Measurements from ENCODE around the gene VTCN1.
"Not testable (repeated sequence)": the region's sequence is repeated elsewhere in the genome, so short reads cannot be mapped to it uniquely, and the experiment has no call there.

The VTCN1 gene

GRCh38 chr1:117114877-117115276 lies 95.8 kb downstream of the VTCN1 start:
- Histone ChIP-seq H3K4me3 (ENCODE audit: extremely low read depth, insufficient read depth, low read length, poor library complexity, severe bottlenecking) (no peak overlapping the region), H3K9me3 (ENCODE audit: control insufficient read depth, low read length) (no peaks in the 10 kb centered on the region), H3K27ac (ENCODE audit: low read depth, low read length, severe bottlenecking) (no peak overlapping the region), H3K4me1 (ENCODE audit: control insufficient read depth, insufficient read depth, low read length, poor library complexity, severe bottlenecking) (no peaks in the 10 kb centered on the region), H3K36me3 (ENCODE audit: control insufficient read depth, insufficient read depth, low read length) (peaks cover 24% of the 10 kb centered on the region)
- WGBS, 2 experiments (ENCODE audit: insufficient coverage in 2 of 2), result no CpG with 5 or more reads among the region's 2 CpGs

- peaks cover 30% of the 10 kb centered on the region for H3K36me3 ChIP-seq (ENCODE audit: control insufficient read depth, insufficient read depth, low read length)
- WGBS, 2 experiments (ENCODE audit: insufficient coverage in 2 of 2), result 95 to 96% methylated on average over 11 of the region's 11 CpGs
- H3K27ac ChIP-seq (ENCODE audit: low read depth, low read length, severe bottlenecking), result no peak overlapping the region
- H3K4me3 ChIP-seq (ENCODE audit: extremely low read depth, insufficient read depth, low read length, poor library complexity, severe bottlenecking), result no peak overlapping the region
- H3K4me1 ChIP-seq (ENCODE audit: control insufficient read depth, insufficient read depth, low read length, poor library complexity, severe bottlenecking), result no peaks in the 10 kb centered on the region
- H3K9me3 ChIP-seq (ENCODE audit: control insufficient read depth, low read length), result no peaks in the 10 kb centered on the region
Observed at GRCh38 chr1:117113199-117113598, 97.5 kb downstream of the VTCN1 start.

GRCh38 chr1:117112047-117112717 lies 98.5 kb downstream of the VTCN1 start:
- no peaks in the 10 kb centered on the region for H3K9me3 ChIP-seq (ENCODE audit: control insufficient read depth, low read length)
- peaks cover 28% of the 10 kb centered on the region for H3K36me3 ChIP-seq (ENCODE audit: control insufficient read depth, insufficient read depth, low read length)

GRCh38 chr1:117110774-117111173 lies 100.0 kb downstream of the VTCN1 start:
- Histone ChIP-seq H3K27ac (ENCODE audit: low read depth, low read length, severe bottlenecking) (no peak overlapping the region), H3K4me3 (ENCODE audit: extremely low read depth, insufficient read depth, low read length, poor library complexity, severe bottlenecking) (no peak overlapping the region), H3K4me1 (ENCODE audit: control insufficient read depth, insufficient read depth, low read length, poor library complexity, severe bottlenecking) (no peaks in the 10 kb centered on the region), H3K9me3 (ENCODE audit: control insufficient read depth, low read length) (no peaks in the 10 kb centered on the region), H3K36me3 (ENCODE audit: control insufficient read depth, insufficient read depth, low read length) (peaks cover 38% of the 10 kb centered on the region)
- WGBS, 2 experiments (ENCODE audit: insufficient coverage in 2 of 2), result 100% methylated on average over 1 of the region's 2 CpGs

More at GRCh38 chr1:117112047-117112717, 98.5 kb downstream of the VTCN1 start:
- Histone ChIP-seq H3K4me1 (ENCODE audit: control insufficient read depth, insufficient read depth, low read length, poor library complexity, severe bottlenecking) (no peaks in the 10 kb centered on the region), H3K27ac (ENCODE audit: low read depth, low read length, severe bottlenecking) (no peak overlapping the region), H3K4me3 (ENCODE audit: extremely low read depth, insufficient read depth, low read length, poor library complexity, severe bottlenecking) (no peak overlapping the region)
- 91 to 92% methylated on average over 5 to 6 of the region's 7 CpGs for WGBS, 2 experiments (ENCODE audit: insufficient coverage in 2 of 2)

- WGBS, 2 experiments (ENCODE audit: insufficient coverage in 2 of 2), result no CpG with 5 or more reads among the region's 2 CpGs
- no peaks in the 10 kb centered on the region for H3K9me3 ChIP-seq (ENCODE audit: control insufficient read depth, low read length)
- no peaks in the 10 kb centered on the region for H3K4me1 ChIP-seq (ENCODE audit: control insufficient read depth, insufficient read depth, low read length, poor library complexity, severe bottlenecking)
- peaks cover 42% of the 10 kb centered on the region for H3K36me3 ChIP-seq (ENCODE audit: control insufficient read depth, insufficient read depth, low read length)
- no peak overlapping the region for H3K4me3 ChIP-seq (ENCODE audit: extremely low read depth, insufficient read depth, low read length, poor library complexity, severe bottlenecking)
- no peak overlapping the region for H3K27ac ChIP-seq (ENCODE audit: low read depth, low read length, severe bottlenecking)
Observed at GRCh38 chr1:117107364-117107763, 103.4 kb downstream of the VTCN1 start.

GRCh38 chr1:117106478-117106877 lies 104.2 kb downstream of the VTCN1 start:
- H3K36me3 ChIP-seq (ENCODE audit: control insufficient read depth, insufficient read depth, low read length), result peaks cover 49% of the 10 kb centered on the region
- H3K4me1 ChIP-seq (ENCODE audit: control insufficient read depth, insufficient read depth, low read length, poor library complexity, severe bottlenecking), result no peaks in the 10 kb centered on the region
- H3K4me3 ChIP-seq (ENCODE audit: extremely low read depth, insufficient read depth, low read length, poor library complexity, severe bottlenecking), result no peak overlapping the region
- no peak overlapping the region for H3K27ac ChIP-seq (ENCODE audit: low read depth, low read length, severe bottlenecking)
- no peaks in the 10 kb centered on the region for H3K9me3 ChIP-seq (ENCODE audit: control insufficient read depth, low read length)
- WGBS, 2 experiments (ENCODE audit: insufficient coverage in 2 of 2), result 78 to 100% methylated on average over 2 of the region's 2 CpGs

GRCh38 chr1:117105722-117106121 lies 105.0 kb downstream of the VTCN1 start:
- Histone ChIP-seq H3K27ac (ENCODE audit: low read depth, low read length, severe bottlenecking) (no peak overlapping the region), H3K36me3 (ENCODE audit: control insufficient read depth, insufficient read depth, low read length) (peaks cover 57% of the 10 kb centered on the region), H3K4me3 (ENCODE audit: extremely low read depth, insufficient read depth, low read length, poor library complexity, severe bottlenecking) (no peak overlapping the region), H3K4me1 (ENCODE audit: control insufficient read depth, insufficient read depth, low read length, poor library complexity, severe bottlenecking) (no peaks in the 10 kb centered on the region), H3K9me3 (ENCODE audit: control insufficient read depth, low read length) (no peaks in the 10 kb centered on the region)

- Histone ChIP-seq H3K4me3 (ENCODE audit: extremely low read depth, insufficient read depth, low read length, poor library complexity, severe bottlenecking) (no peak overlapping the region), H3K9me3 (ENCODE audit: control insufficient read depth, low read length) (no peaks in the 10 kb centered on the region), H3K36me3 (ENCODE audit: control insufficient read depth, insufficient read depth, low read length) (peaks cover 64% of the 10 kb centered on the region), H3K27ac (ENCODE audit: low read depth, low read length, severe bottlenecking) (no peak overlapping the region), H3K4me1 (ENCODE audit: control insufficient read depth, insufficient read depth, low read length, poor library complexity, severe bottlenecking) (no peaks in the 10 kb centered on the region)
- 86 to 93% methylated on average over 2 to 3 of the region's 3 CpGs for WGBS, 2 experiments (ENCODE audit: insufficient coverage in 2 of 2)
Observed at GRCh38 chr1:117104986-117105385, 105.7 kb downstream of the VTCN1 start.

- not testable (repeated sequence) for H3K4me1 ChIP-seq (ENCODE audit: control insufficient read depth, insufficient read depth, low read length, poor library complexity, severe bottlenecking); H3K27ac ChIP-seq (ENCODE audit: low read depth, low read length, severe bottlenecking); H3K9me3 ChIP-seq (ENCODE audit: control insufficient read depth, low read length); H3K4me3 ChIP-seq (ENCODE audit: extremely low read depth, insufficient read depth, low read length, poor library complexity, severe bottlenecking)
- WGBS, 2 experiments (ENCODE audit: insufficient coverage in 2 of 2), result 96 to 97% methylated on average over 2 to 3 of the region's 3 CpGs
- H3K36me3 ChIP-seq (ENCODE audit: control insufficient read depth, insufficient read depth, low read length), result peaks cover 69% of the 10 kb centered on the region
Observed at GRCh38 chr1:117101858-117102257, 108.9 kb downstream of the VTCN1 start.

GRCh38 chr1:117101334-117101733 lies 109.4 kb downstream of the VTCN1 start:
- Histone ChIP-seq H3K27ac (ENCODE audit: low read depth, low read length, severe bottlenecking) (no peak overlapping the region), H3K4me3 (ENCODE audit: extremely low read depth, insufficient read depth, low read length, poor library complexity, severe bottlenecking) (no peak overlapping the region), H3K36me3 (ENCODE audit: control insufficient read depth, insufficient read depth, low read length) (peaks cover 65% of the 10 kb centered on the region), H3K4me1 (ENCODE audit: control insufficient read depth, insufficient read depth, low read length, poor library complexity, severe bottlenecking) (peaks cover 6% of the 10 kb centered on the region), H3K9me3 (ENCODE audit: control insufficient read depth, low read length) (no peaks in the 10 kb centered on the region)
- no CpG with 5 or more reads among the region's 1 CpG for WGBS, 2 experiments (ENCODE audit: insufficient coverage in 2 of 2)

- H3K4me1 ChIP-seq (ENCODE audit: control insufficient read depth, insufficient read depth, low read length, poor library complexity, severe bottlenecking), result peaks cover 16% of the 10 kb centered on the region
- no peak overlapping the region for H3K27ac ChIP-seq (ENCODE audit: low read depth, low read length, severe bottlenecking)
- no peaks in the 10 kb centered on the region for H3K9me3 ChIP-seq (ENCODE audit: control insufficient read depth, low read length)
- WGBS, 2 experiments (ENCODE audit: insufficient coverage in 2 of 2), result 96% methylated on average over 3 of the region's 4 CpGs; no CpG with 5 or more reads in 1 of the 2 experiments
- H3K4me3 ChIP-seq (ENCODE audit: extremely low read depth, insufficient read depth, low read length, poor library complexity, severe bottlenecking), result no peak overlapping the region
- H3K36me3 ChIP-seq (ENCODE audit: control insufficient read depth, insufficient read depth, low read length), result peaks cover 75% of the 10 kb centered on the region
Observed at GRCh38 chr1:117098287-117098890, 112.3 kb downstream of the VTCN1 start.

Measured in mesodermal cell (in vitro differentiated cells).